ENCODE results near the gene CRYBG1. TPM values are rescaled to one million over a fixed set of nuclear protein-coding genes. Genes with fewer than 3 reads are reported as not detected.

The CRYBG1 gene
- total and polyA plus RNA-seq, 4 donors = 0.41 to 12.7 (median 5.8) TPM

- no peaks in the 10 kb centered on the region for H3K36me3 ChIP-seq (ENCODE audit: control insufficient read depth in 1 of 2, insufficient read depth in 2 of 2, low read length in 1 of 2)
- no peak overlapping the region for H3K4me3 ChIP-seq (ENCODE audit: low read length in 2 of 2)
- intact Hi-C loops (cut with DNase I) = no loop called here
- no peaks in the 10 kb centered on the region for H3K9me3 ChIP-seq (ENCODE audit: control insufficient read depth, low read length)
- H3K4me1 ChIP-seq (ENCODE audit: control insufficient read depth in 1 of 2, insufficient read depth in 2 of 2, low read length in 2 of 2) = no peaks in the 10 kb centered on the region
- H3K27me3 ChIP-seq (ENCODE audit: control insufficient read depth in 1 of 2, insufficient read depth in 2 of 2, low read length in 1 of 2) = no peaks in the 10 kb centered on the region
- no peak overlapping the region for H3K27ac ChIP-seq (ENCODE audit: low read depth in 1 of 2, low read length in 2 of 2)
- ATAC-seq (ENCODE audit: low FRiP score) (no peak), DNase-seq (no peak)
- WGBS, 2 donors = 79 to 80% methylated on average over 4 of the region's 4 CpGs
Measured at GRCh38 chr6:106469882-106470281, 109.4 kb downstream of the CRYBG1 start.

- Histone ChIP-seq H3K4me1 (ENCODE audit: control insufficient read depth in 1 of 2, insufficient read depth in 2 of 2, low read length in 2 of 2) (no peaks in the 10 kb centered on the region), H3K27me3 (ENCODE audit: control insufficient read depth in 1 of 2, insufficient read depth in 2 of 2, low read length in 1 of 2) (no peaks in the 10 kb centered on the region), H3K36me3 (ENCODE audit: control insufficient read depth in 1 of 2, insufficient read depth in 2 of 2, low read length in 1 of 2) (no peaks in the 10 kb centered on the region), H3K9me3 (ENCODE audit: control insufficient read depth, low read length) (no peaks in the 10 kb centered on the region), H3K27ac (ENCODE audit: low read depth in 1 of 2, low read length in 2 of 2) (no peak overlapping the region), H3K4me3 (ENCODE audit: low read length in 2 of 2) (no peak overlapping the region)
- intact Hi-C loops (cut with DNase I) = no loop called here
- 80 to 85% methylated on average over 5 of the region's 5 CpGs for WGBS, 2 donors
- ATAC-seq (ENCODE audit: low FRiP score) = no peak
- no peak for DNase-seq
Measured at GRCh38 chr6:106470316-106470715, 109.8 kb downstream of the CRYBG1 start.

DNA sequence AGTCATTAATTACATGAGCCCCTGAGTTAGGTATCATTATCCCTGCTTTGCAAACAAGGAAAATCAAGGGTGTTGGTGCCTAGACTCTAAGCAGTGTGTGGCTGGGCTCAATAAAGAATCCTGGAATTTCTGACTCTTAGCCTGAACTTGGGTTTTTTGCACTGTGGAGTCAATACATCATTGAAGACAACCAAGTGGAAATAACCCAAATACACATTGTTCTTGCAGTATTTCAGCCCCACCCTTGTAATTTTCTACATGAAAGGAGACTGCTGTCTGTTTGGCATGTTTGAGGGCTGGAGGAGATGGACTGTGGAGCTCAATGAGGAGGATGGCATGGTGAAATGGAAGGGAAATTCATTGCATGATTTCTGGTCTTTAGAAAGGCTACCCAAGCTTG is 110.3 kb downstream of the CRYBG1 start:
- no peaks in the 10 kb centered on the region for H3K27me3 ChIP-seq (ENCODE audit: control insufficient read depth in 1 of 2, insufficient read depth in 2 of 2, low read length in 1 of 2)
- H3K9me3 ChIP-seq (ENCODE audit: control insufficient read depth, low read length) = no peaks in the 10 kb centered on the region
- no peaks in the 10 kb centered on the region for H3K4me1 ChIP-seq (ENCODE audit: control insufficient read depth in 1 of 2, insufficient read depth in 2 of 2, low read length in 2 of 2)
- no peaks in the 10 kb centered on the region for H3K36me3 ChIP-seq (ENCODE audit: control insufficient read depth in 1 of 2, insufficient read depth in 2 of 2, low read length in 1 of 2)
- no peak overlapping the region for H3K4me3 ChIP-seq (ENCODE audit: low read length in 2 of 2)
- intact Hi-C loops (cut with DNase I) = no loop called here
- DNase-seq (no peak), ATAC-seq (ENCODE audit: low FRiP score) (no peak)
- H3K27ac ChIP-seq (ENCODE audit: low read depth in 1 of 2, low read length in 2 of 2) = no peak overlapping the region

DNA sequence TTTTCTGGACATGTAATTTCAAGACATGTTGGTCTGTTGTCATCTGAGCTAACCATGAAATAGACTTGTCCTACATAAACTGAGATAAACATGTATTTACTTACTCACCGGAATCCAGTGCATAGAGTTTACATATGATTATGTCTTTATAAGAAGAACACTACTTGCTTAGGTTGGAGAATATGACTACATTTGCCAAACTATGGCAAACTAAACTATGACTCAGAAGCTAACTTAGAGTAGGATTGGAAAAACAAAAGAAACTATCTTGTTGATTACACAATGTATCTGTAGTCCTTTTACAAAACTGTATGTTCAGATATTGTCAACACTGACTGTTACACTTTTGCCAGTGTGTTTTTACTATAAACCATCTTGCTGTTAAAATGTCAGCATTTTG is 113.3 kb downstream of the CRYBG1 start:
- DNase-seq (no peak), ATAC-seq (ENCODE audit: low FRiP score) (no peak)
- H3K9me3 ChIP-seq (ENCODE audit: control insufficient read depth, low read length) = no peaks in the 10 kb centered on the region
- intact Hi-C loops (cut with DNase I) = no loop called here
- no peak overlapping the region for H3K27ac ChIP-seq (ENCODE audit: low read depth in 1 of 2, low read length in 2 of 2)
- H3K4me1 ChIP-seq (ENCODE audit: control insufficient read depth in 1 of 2, insufficient read depth in 2 of 2, low read length in 2 of 2) = no peaks in the 10 kb centered on the region
- peaks cover 0 to 1% of the 10 kb centered on the region in 2 donors for H3K27me3 ChIP-seq (ENCODE audit: control insufficient read depth in 1 of 2, insufficient read depth in 2 of 2, low read length in 1 of 2)
- WGBS, 2 donors = 88 to 97% methylated on average over 1 of the region's 1 CpG
- H3K4me3 ChIP-seq (ENCODE audit: low read length in 2 of 2) = no peak overlapping the region
- H3K36me3 ChIP-seq (ENCODE audit: control insufficient read depth in 1 of 2, insufficient read depth in 2 of 2, low read length in 1 of 2) = no peaks in the 10 kb centered on the region

GRCh38 chr6:106474466-106474865 is 113.9 kb downstream of the CRYBG1 start:
- no peaks in the 10 kb centered on the region for H3K9me3 ChIP-seq (ENCODE audit: control insufficient read depth, low read length)
- no peak overlapping the region for H3K27ac ChIP-seq (ENCODE audit: low read depth in 1 of 2, low read length in 2 of 2)
- intact Hi-C loops (cut with DNase I) = no loop called here
- ATAC-seq (ENCODE audit: low FRiP score) = no peak
- no peaks in the 10 kb centered on the region for H3K36me3 ChIP-seq (ENCODE audit: control insufficient read depth in 1 of 2, insufficient read depth in 2 of 2, low read length in 1 of 2)
- peaks cover 0 to 1% of the 10 kb centered on the region in 2 donors for H3K27me3 ChIP-seq (ENCODE audit: control insufficient read depth in 1 of 2, insufficient read depth in 2 of 2, low read length in 1 of 2)
- DNase-seq = no peak
- WGBS, 2 donors = 92 to 93% methylated on average over 5 of the region's 5 CpGs
- no peak overlapping the region for H3K4me3 ChIP-seq (ENCODE audit: low read length in 2 of 2)
- H3K4me1 ChIP-seq (ENCODE audit: control insufficient read depth in 1 of 2, insufficient read depth in 2 of 2, low read length in 2 of 2) = no peaks in the 10 kb centered on the region

- Histone ChIP-seq H3K9me3 (ENCODE audit: control insufficient read depth, low read length) (no peaks in the 10 kb centered on the region), H3K36me3 (ENCODE audit: control insufficient read depth in 1 of 2, insufficient read depth in 2 of 2, low read length in 1 of 2) (no peaks in the 10 kb centered on the region), H3K4me3 (ENCODE audit: low read length in 2 of 2) (no peak overlapping the region), H3K4me1 (ENCODE audit: control insufficient read depth in 1 of 2, insufficient read depth in 2 of 2, low read length in 2 of 2) (no peaks in the 10 kb centered on the region), H3K27ac (ENCODE audit: low read depth in 1 of 2, low read length in 2 of 2) (no peak overlapping the region), H3K27me3 (ENCODE audit: control insufficient read depth in 1 of 2, insufficient read depth in 2 of 2, low read length in 1 of 2) (peaks cover 0 to 1% of the 10 kb centered on the region in 2 donors)
- ATAC-seq (ENCODE audit: low FRiP score) = no peak
- WGBS, 2 donors = 64% methylated on average over 6 of the region's 6 CpGs
- intact Hi-C loops (cut with DNase I) = no loop called here
- no peak for DNase-seq
Measured at GRCh38 chr6:106475284-106475683, 114.8 kb downstream of the CRYBG1 start.

GRCh38 chr6:106476331-106477105 is 116.0 kb downstream of the CRYBG1 start:
- Histone ChIP-seq H3K27ac (ENCODE audit: low read depth in 1 of 2, low read length in 2 of 2) (no peak overlapping the region), H3K27me3 (ENCODE audit: control insufficient read depth in 1 of 2, insufficient read depth in 2 of 2, low read length in 1 of 2) (peaks cover 0 to 1% of the 10 kb centered on the region in 2 donors), H3K36me3 (ENCODE audit: control insufficient read depth in 1 of 2, insufficient read depth in 2 of 2, low read length in 1 of 2) (no peaks in the 10 kb centered on the region), H3K4me1 (ENCODE audit: control insufficient read depth in 1 of 2, insufficient read depth in 2 of 2, low read length in 2 of 2) (no peaks in the 10 kb centered on the region), H3K4me3 (ENCODE audit: low read length in 2 of 2) (no peak overlapping the region), H3K9me3 (ENCODE audit: control insufficient read depth, low read length) (no peaks in the 10 kb centered on the region)
- intact Hi-C loops (cut with DNase I) = no loop called here
- 2 to 8% methylated on average over 2 of the region's 2 CpGs for WGBS, 2 donors
- ATAC-seq (ENCODE audit: low FRiP score) (no peak), DNase-seq (no peak)

DNA sequence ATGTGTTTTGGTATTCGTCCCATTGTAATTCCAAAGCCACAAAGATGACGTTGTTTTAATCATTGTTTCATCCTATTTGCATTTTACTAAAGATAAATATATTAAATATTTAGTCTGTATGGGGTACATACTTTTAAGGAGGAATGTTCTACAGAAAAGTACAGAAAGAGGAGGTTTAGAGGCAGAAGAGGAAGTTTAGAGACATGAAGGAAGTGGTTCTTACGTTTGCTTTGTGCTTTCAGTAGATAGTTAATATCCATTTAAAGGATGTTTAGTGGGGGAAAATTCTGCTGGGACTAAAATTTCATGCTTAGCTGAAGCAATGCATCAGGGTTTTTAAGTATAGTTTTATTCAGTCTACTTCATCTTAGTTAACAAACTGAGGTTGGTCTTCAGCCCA is 116.6 kb downstream of the CRYBG1 start:
- Histone ChIP-seq H3K27me3 (ENCODE audit: control insufficient read depth in 1 of 2, insufficient read depth in 2 of 2, low read length in 1 of 2) (peaks cover 0 to 1% of the 10 kb centered on the region in 2 donors), H3K27ac (ENCODE audit: low read depth in 1 of 2, low read length in 2 of 2) (no peak overlapping the region), H3K4me3 (ENCODE audit: low read length in 2 of 2) (no peak overlapping the region), H3K36me3 (ENCODE audit: control insufficient read depth in 1 of 2, insufficient read depth in 2 of 2, low read length in 1 of 2) (no peaks in the 10 kb centered on the region), H3K4me1 (ENCODE audit: control insufficient read depth in 1 of 2, insufficient read depth in 2 of 2, low read length in 2 of 2) (no peaks in the 10 kb centered on the region), H3K9me3 (ENCODE audit: control insufficient read depth, low read length) (no peaks in the 10 kb centered on the region)
- no peak for DNase-seq
- intact Hi-C loops (cut with DNase I) = no loop called here
- no peak for ATAC-seq (ENCODE audit: low FRiP score)
- 52 to 60% methylated on average over 3 of the region's 3 CpGs for WGBS, 2 donors

GRCh38 chr6:106477790-106478189 is 117.3 kb downstream of the CRYBG1 start:
- WGBS, 2 donors = 69 to 70% methylated on average over 6 of the region's 6 CpGs
- H3K9me3 ChIP-seq (ENCODE audit: control insufficient read depth, low read length) = no peaks in the 10 kb centered on the region
- H3K4me1 ChIP-seq (ENCODE audit: control insufficient read depth in 1 of 2, insufficient read depth in 2 of 2, low read length in 2 of 2) = no peaks in the 10 kb centered on the region
- peaks cover 0 to 1% of the 10 kb centered on the region in 2 donors for H3K27me3 ChIP-seq (ENCODE audit: control insufficient read depth in 1 of 2, insufficient read depth in 2 of 2, low read length in 1 of 2)
- no peak for ATAC-seq (ENCODE audit: low FRiP score)
- H3K4me3 ChIP-seq (ENCODE audit: low read length in 2 of 2) = no peak overlapping the region
- intact Hi-C loops (cut with DNase I) = no loop called here
- no peaks in the 10 kb centered on the region for H3K36me3 ChIP-seq (ENCODE audit: control insufficient read depth in 1 of 2, insufficient read depth in 2 of 2, low read length in 1 of 2)
- no peak overlapping the region for H3K27ac ChIP-seq (ENCODE audit: low read depth in 1 of 2, low read length in 2 of 2)
- DNase-seq = no peak

Data from aorta (tissue), 5 donors.